Measurements from ENCODE around the gene AFF3.
A peak's percentile ranks its signal among the peaks of the same experiment; 100 is the strongest.

Gene AFF3

DNA sequence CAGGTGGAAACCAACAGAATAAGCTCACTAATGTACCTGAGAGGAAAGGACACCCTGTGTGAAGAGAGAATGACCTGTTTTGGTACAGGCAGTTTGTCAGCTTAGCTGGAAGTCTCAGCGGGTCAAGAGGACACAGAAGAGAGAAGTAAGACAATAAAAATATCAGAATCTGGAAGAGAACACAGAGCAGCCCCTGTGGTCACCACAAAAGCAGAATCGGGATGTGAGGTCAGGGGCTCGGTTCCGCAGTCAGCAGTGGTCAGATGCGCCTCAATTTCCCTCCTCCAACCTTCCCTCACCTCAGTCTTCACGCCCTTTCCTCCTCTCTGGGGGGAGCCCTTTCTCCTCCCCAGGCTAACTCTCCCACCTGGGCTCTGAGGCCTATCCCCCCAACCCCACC lies 122.9 kb downstream of the AFF3 start:
- TF ChIP-seq, protein P1, sequence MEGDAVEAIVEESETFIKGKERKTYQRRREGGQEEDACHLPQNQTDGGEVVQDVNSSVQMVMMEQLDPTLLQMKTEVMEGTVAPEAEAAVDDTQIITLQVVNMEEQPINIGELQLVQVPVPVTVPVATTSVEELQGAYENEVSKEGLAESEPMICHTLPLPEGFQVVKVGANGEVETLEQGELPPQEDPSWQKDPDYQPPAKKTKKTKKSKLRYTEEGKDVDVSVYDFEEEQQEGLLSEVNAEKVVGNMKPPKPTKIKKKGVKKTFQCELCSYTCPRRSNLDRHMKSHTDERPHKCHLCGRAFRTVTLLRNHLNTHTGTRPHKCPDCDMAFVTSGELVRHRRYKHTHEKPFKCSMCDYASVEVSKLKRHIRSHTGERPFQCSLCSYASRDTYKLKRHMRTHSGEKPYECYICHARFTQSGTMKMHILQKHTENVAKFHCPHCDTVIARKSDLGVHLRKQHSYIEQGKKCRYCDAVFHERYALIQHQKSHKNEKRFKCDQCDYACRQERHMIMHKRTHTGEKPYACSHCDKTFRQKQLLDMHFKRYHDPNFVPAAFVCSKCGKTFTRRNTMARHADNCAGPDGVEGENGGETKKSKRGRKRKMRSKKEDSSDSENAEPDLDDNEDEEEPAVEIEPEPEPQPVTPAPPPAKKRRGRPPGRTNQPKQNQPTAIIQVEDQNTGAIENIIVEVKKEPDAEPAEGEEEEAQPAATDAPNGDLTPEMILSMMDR (IDR thresholded peaks at IDR 0.05; ENCODE audit: low read depth, low read length): no peak
- no peak for DNase-seq (ENCODE audit: extremely low read depth, low read depth)

DNA sequence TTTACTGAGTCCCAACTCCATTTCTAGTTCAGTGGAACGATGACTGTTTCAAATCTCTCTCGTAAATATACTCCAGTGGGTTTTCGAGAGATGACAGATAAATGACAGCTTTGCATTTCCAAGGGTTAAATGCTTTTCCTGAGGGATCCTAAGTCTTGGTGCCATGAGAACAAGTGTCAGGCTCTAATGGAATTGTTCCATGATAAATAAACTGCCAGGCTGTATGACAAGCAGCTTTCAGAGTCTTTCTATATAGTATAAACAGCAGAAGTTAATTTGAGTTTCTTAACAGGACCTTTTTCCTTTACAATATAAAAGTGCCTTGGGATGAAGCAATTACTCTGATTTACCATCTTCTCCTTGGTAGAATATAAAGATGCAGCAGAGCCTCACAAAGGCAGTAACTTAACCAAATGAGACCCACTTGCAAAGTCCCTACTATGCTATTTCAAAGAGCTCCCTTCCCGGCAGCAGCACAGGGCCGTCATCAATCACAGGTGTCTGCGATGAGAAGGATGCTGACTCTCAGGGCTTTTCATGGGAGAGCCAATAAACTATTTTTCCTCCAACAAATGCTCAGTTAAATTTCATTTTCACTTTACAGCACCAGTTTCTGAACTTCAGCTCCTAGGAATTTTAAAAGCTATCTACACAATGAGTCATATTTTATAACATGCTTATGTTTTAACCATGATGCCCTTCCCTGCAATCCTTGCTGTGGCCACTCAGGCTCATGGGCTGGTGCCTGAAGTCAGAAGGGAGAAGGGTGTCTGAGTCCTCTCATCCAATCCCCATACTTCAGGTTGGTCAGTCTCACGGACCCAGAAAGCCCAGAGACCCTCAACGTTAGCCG lies 123.8 kb downstream of the AFF3 start:
- TF ChIP-seq, protein P1 (IDR thresholded peaks at IDR 0.05; ENCODE audit: low read depth, low read length): no peak
- DNase-seq (ENCODE audit: extremely low read depth, low read depth): no peak

DNA sequence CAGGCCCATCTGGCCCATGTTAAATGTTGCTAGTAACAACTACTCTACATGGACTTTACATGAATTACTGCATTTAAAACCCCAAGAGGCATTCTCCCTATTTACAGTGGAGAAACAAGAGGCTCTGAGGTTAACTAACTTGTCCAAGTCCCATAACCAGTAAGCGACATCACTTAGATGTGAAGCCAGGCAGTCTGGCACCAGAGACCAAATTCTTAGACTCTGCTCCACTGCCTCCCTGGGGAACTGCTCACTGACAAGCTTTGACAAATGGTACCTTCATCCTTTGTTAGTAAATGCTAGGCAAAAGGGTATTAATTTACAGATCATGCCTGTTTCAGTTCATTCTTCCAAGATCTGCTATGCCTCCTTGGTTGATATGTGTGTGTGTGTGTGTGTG lies 124.8 kb downstream of the AFF3 start:
- DNase-seq (ENCODE audit: extremely low read depth, low read depth): no peak
- TF ChIP-seq, protein P1 (IDR thresholded peaks at IDR 0.05; ENCODE audit: low read depth, low read length): no peak

DNA sequence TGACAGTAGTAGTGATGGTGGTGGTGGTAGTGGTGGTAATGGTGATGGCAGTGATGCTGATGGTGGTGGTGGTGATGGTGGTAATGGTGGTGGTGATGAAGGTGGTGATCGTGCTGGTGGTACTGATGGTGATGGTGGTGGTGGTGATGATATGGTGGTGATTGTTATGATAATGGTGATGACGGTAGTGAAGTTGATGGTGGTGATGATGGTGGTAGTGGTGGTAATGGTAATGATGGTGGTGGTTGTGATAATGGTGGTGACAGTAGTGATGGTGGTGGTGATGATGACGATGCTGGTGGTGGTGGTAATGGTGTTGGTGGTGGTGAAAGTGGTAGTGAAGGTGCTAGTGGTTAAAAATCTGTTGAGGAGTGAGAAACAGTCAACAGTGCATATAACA lies 125.6 kb downstream of the AFF3 start:
- TF ChIP-seq, protein P1 (IDR thresholded peaks at IDR 0.05; ENCODE audit: low read depth, low read length): no peak
- DNase-seq (ENCODE audit: extremely low read depth, low read depth): no peak

DNA sequence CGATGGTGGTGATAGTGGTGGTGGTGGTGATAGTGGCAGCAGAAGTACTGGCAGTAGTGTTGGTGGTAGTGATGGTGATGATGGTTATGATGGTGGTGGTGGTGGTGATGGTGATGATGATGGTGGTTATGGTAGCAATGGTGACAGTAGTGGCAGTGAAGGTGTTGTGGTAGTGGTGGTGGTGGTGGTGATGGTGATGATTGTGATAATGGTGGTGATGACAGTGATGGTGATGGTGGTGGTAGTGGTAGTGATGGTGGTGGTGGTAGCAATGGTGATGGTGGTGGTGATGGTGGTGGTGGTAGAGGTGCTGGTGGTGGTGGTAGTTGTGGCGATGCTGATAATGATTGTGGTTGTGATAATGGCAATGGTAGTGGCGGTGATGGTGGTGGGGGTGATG lies 126.5 kb downstream of the AFF3 start:
- TF ChIP-seq, protein P1 (IDR thresholded peaks at IDR 0.05; ENCODE audit: low read depth, low read length): no peak
- DNase-seq (ENCODE audit: extremely low read depth, low read depth): no peak

DNA sequence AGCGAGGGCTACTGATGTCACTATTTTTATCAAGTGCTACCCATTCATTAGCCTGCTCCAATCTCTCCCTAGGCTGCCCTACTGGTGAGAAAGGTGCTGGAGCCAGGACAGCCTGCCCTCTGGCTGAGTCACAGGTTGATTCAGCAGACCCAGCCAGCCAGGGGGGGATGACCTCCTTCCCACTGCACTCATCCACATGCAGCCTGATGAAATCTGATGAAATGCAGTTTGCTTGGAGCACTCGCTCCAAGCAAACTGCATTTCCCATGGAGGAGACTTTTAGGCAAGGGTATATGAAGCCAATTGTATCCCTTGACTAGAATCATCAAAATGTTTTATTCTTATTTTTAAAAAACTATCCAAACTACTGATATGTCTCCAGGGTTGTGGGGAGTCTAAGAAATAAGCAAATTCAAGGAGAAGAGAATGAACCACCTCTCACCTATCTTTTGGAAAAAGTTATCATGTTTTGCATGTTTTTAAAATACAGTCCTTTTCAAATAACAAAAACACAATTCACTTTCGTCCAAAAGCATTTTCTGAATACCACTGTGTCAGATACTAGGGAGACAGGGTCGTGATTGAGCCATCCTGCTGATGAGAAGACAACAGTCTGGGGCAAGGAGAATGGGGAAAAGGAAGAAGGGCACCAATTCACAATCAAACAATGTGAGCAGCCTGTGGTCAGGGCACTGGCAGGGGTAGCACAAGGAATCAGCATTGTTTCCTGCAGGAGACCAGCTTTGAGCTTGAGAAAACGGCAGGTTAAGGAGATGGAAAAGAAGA lies 128.3 kb downstream of the AFF3 start:
- peak; percentile 98 for DNase-seq (ENCODE audit: extremely low read depth, low read depth)
- TF ChIP-seq, protein P1 (IDR thresholded peaks at IDR 0.05; ENCODE audit: low read depth, low read length): peak; percentile 25

DNA sequence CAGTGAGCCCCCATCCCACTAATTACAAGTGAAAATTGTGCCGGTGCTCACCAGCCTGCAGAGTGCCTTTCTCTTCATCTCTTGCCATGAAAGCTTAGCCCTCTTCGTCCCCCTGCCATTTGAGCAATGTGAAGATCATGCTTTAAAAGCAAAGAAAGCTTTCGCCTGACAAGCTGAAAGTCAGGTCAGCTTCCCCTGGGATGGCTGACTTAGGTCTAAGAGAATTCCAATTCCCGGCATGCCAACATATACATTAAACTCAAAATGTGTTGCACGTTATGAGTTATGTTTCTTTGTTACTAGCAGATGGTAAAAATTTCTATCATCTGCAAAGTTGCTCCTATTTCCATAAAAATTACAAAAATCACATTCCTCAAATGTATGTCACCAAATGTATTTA lies 129.8 kb downstream of the AFF3 start:
- TF ChIP-seq, protein P1 (IDR thresholded peaks at IDR 0.05; ENCODE audit: low read depth, low read length): no peak
- DNase-seq (ENCODE audit: extremely low read depth, low read depth): no peak

Measured in AG09319 (cell line).